NCI-H510A treated with DMSO at 0.1 percent for 48 hours (cell line): Measurements from ENCODE around the gene ZNF468.
"Not testable (repeated sequence)": the region's sequence is repeated elsewhere in the genome, so short reads cannot be mapped to it uniquely, and the experiment has no call there.

Source experiments
- DNase-seq: peaks from one replicate; lab custom pipeline; 2025; lab: John Stamatoyannopoulos, UW

Gene ZNF468

DNA sequence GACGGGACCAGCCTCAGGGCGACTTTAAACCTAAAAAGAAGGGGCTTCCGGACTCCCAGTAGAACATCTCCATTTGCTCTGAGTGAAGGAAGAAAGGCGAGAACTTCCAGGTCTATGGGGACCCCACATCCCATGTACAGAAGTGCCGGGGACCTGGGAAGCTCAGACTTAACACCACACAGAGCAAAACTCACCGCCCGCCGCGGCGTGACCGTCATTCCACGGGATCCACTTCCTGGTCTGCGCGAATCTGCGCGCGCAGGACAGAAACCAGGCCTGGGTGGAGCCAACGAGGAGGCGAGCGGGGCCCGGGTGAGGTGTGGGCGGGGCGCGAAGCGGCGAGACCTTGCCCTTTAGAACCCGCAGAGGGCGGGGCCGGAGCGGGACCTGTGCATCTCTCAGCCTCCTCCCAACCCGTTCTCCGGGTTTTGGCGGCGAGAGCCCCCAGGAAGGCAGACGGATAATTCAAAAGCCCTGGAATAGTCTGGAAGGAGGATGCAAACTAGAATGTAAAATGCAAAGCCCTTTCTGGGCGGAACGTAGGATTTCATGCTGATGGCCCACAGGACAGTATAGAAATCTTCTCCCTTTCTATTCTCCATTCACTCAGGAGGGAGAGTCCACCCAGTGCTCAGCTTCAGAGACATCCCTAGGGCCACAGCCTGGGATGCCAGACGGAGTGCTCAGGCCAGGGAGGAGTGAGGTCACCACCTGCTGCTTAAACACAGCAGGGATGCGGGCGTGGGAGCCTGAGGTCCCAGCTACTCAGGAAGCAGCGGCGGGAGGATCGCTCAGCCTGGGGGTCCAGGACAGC lies at the start of gene ZNF468:
TSS of gene ZNF468 (minus strand) at position 242 of the 814 bp plus-strand sequence. CDS start 3,347 bp downstream, outside the sequence.
- DNase-seq: peak; percentile 23

DNA sequence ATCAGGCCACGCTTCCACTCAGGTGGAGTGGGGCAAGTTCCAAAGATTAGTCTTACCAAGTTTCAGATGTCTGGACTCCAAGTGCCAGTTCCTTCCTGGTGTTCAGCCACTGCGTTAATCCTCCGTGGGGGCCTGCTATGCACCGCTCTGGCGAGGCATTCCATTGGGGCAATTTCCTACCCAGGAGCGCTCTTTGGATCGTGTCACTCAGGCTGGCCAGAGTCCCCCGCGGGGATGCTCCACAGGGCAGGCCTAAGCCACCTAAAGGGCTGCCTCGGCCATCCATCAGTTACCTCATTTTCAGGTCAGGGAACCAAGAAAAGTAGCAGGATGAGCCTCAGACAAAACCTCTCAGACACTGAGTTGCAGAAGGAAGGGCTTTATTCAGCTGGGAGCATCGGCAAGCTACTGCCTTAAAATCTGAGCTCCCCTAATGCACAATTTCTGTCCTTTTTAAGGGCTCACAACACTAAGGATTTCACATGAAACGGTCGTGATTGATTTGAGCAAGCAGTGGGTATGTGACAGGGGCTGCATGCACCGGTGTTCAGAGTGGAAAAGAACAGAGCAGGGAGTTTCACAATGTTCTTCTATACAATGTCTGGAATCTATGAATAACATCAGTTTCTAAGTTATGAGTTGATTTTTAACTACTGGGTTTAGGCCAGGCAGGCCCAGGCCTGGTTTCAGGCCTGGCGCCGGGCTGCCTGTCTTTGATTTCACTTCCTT lies 46.8 kb upstream of the ZNF468 start:
- DNase-seq: not testable (repeated sequence)

DNA sequence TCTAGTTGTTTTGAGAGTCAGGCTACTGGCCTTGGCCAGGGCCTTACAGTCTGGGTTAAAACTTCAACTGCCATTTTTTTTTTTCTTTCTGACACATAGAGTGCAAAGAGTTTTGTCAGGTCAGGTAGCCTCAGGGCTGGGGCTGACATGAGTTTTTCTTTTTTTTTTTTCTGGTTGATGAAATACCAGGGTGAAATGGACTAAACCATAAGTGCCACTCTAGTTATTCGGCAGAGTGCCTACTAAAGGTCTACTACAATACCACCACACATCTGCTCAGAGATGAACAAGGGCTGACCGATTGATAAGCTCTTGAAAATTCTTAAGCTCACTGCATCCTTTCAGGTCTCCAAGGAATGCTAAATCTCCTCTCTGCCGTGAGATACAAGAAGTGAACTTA lies 44.4 kb upstream of the ZNF468 start:
- no peak for DNase-seq

DNA sequence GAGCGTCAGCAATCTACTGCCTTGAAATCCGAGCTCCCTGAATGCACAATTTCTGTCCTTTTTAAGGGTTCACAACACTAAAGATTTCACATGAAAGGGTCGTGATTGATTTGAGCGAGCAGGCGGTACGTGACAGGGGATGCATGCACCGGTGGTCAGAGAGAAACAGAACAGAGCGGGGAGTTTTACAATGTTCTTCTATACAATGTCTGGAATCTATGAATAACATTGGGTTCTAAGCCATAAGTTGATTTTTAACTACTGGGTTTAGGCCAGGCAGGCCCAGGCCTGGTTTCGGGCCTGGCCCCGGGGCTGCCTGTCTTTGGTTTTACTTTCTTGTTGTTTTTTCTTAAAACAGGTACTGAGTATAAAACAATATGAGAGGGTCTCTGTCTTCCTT lies 41.2 kb upstream of the ZNF468 start:
- DNase-seq: not testable (repeated sequence)

GRCh38 chr19:52898101-52898500 lies 40.7 kb upstream of the ZNF468 start:
- no peak for DNase-seq

GRCh38 chr19:52897138-52897935 lies 39.9 kb upstream of the ZNF468 start, which contains the start of gene ZNF320:
TSS of gene ZNF320 (minus strand) at chr19:52897635. CDS start at chr19:52890255, 7,380 bp downstream.
- peak; percentile 7 for DNase-seq

DNA sequence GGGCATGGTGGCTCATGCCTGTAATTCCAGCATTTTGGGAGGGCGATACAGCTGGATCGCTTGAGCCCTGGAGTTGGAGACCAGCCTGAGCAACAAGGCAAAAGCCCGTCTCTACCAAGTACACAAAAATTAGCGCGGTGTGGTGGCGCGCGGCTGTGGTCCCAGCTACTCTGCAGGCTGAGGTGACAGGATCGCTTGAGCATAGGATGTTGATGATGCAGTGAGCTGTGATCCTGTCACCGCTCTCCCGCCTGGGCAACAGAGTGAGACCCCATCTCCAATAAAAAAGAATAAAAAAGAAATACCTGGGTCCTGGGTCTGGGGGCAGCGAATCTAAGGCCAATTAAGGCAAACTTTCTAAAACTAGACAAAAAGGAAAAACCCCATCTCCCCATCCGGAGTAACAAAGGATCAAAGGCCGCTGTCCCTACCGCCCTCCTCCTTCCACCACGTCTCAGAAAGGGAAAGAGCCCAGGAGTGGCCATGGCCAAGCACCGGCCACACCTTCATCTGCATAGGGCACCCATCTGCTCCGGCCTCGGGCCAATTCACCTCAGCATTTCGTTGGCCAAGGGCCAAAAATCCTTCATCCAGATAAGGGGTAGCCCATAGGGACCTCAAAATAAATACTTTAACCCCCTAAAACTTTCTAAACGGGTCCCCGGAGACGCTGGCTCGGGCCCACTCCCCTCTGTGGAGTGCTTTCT lies 39.2 kb upstream of the ZNF468 start:
- no peak for DNase-seq

- no peak for DNase-seq
Observed at GRCh38 chr19:52891336-52891735, 33.9 kb upstream of the ZNF468 start.

DNA sequence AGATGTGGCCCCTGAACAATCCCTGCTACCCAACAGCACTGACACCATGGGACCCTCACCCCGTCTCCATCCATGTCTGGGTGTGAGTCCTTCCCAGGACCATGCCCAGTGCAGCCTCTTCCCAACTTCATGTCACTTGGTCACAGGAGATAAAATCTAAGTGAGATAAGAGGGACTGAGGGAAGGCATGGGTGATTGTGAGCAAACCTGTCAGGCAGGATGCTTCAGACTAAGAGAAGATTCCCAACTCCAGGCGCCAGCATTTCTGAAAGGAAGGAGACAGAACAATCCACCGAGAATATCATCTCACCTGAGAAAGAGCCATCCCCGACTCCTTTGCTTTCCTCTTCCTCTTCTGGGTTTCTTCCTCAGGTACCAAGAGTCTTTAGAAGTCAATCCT lies 32.5 kb upstream of the ZNF468 start:
- no peak for DNase-seq

DNA sequence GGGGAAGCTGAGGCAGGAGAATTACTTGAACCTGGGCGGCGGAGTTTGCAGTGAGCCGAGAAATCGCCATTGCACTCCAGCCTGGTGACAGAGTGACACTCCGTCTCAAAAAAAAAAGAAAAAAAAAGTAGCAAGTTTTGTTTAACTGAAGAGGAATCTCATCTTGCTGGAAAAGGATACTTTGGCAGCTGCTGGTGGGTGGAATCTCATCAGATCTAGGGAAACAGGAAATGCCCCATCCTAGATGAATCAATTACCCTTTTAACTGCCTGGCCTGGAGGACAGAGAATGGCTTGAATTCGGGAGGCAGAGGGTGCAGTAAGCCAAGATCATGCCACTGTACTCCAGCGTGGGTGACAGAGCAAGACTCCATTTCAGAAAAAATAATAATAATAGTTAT lies 31.7 kb upstream of the ZNF468 start:
- DNase-seq: no peak

GRCh38 chr19:52880895-52881389 lies 23.5 kb upstream of the ZNF468 start:
- DNase-seq: no peak

- not testable (repeated sequence) for DNase-seq
Observed at GRCh38 chr19:52872996-52873395, 15.6 kb upstream of the ZNF468 start.

DNA sequence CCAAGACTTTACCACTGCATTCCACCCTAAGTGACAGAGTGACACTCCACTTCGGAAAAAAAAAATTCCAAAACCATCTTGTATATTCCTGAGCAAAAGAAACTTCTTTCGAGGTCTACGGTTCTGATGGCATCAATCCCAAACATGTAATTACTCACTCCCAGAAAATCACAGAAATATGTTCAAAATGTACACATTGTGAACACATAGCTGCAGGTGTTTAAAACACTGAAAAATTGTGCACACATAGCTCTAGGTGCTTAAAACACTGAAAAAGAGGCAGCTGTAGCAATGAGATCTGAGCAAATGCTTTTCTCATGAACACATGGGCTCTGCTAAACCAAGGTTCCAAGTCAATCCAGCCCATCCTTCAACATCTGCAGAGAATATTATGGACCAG lies 14.0 kb upstream of the ZNF468 start:
- no peak for DNase-seq

- not testable (repeated sequence) for DNase-seq
Observed at GRCh38 chr19:52868031-52868430, 10.6 kb upstream of the ZNF468 start.

DNA sequence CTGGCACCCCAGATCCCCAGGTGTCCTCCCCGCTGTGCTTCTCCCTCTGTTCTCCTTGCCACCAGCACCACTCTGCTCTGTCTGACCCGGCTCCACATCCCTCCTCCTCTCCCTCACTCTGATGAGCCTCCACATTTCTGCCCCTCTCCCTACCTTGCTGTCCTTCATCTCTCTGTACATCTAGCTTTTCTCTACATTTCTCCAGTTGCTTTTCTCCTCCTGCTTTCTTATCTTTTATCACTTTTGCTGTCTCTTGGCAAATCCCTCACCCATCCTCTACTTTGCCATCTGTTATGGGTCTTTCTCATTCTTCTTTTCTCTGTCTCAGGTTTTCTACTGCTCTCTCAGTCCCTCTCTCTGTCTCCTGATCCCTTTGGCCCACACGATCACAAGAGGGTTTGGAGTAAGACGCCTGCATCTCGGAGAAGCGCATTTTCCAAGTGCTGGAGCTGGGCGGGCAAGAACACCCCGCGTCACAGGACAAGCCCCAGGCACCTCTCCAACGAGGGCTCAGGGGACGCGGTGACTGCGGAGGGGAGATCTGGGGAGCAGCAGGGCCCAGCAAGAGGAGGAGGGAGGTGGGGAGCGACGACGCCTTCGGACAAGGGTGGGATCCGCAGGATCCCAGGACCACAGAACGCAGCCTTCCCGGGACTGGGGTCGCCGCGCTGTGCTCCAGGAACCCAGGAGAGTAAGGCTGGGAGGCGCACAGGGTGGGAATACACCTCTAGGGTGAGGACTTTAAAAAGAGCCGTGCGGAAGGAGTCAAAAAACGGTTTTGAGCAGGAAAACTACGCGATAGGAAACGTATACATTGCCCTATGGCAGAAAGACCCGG lies 660 bp downstream of the ZNF468 start:
- not testable (repeated sequence) for DNase-seq

DNA sequence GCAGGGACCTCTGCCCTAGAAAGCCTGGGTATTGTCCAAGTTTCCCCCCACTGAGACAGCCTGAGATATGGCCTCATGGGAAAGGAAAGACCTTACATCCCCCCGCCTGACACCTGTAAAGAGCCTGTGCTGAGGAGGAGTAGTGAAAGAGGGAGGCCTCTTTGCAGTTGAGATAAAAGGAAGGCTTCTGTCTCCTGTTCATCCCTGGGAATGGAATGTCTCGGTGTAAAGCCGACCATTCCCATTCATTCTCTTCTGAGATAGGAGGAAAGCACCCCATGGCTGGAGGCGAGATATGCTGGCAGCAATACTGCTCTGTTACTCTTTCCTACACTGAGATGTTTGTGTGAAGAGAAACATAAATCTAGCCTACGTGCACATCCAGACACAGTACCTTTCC lies 10.1 kb downstream of the ZNF468 start:
- DNase-seq: not testable (repeated sequence)

DNA sequence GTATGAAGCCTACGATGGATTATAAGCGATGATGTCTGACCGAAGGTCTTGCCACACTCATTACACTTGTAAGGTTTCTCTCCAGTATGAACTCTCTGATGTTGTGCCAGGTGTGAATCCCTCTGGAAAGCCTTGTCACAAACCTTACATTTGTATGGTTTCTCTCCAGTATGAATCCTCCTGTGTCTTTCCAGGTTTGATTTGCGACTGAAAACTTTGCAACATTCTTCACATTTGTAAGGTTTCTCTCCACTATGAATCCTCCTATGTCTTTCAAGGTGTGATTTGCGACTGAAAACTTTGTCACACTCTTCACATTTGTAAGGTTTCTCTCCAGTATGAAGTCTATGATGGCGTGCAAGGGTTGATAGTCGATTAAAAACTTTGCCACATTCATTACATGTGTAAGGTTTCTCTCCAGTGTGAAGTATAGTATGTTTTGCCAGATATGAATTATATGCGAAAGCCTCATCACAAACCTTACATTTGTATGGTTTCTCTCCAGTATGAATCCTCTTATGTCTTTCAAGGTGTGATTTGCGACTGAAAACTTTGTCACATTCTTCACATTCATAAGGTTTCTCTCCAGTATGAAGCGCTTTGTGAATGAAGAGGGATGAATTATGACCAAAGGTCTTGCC lies 16.5 kb downstream of the ZNF468 start:
- not testable (repeated sequence) for DNase-seq

DNA sequence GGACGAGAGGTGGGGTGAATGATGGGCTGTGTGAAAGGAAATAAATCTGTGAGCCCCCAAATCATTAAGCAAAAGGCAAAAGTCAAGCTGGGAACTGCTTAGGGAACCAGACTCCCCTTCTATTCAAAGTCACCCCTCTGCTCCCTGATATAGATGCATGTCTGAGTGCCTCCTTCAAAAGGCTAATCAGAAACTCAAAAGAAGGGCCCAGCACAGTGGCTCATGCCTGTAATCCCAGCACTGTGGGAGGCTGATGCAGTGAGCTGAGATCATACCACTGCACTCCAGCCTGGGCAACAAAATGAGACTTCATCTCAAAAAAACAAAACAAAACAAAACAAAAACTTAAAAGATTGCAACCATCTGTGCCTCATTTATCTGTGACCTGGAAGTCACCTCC lies 23.1 kb downstream of the ZNF468 start:
- DNase-seq: not testable (repeated sequence)

GRCh38 chr19:52833541-52833940 lies 23.9 kb downstream of the ZNF468 start:
- DNase-seq: not testable (repeated sequence)

DNA sequence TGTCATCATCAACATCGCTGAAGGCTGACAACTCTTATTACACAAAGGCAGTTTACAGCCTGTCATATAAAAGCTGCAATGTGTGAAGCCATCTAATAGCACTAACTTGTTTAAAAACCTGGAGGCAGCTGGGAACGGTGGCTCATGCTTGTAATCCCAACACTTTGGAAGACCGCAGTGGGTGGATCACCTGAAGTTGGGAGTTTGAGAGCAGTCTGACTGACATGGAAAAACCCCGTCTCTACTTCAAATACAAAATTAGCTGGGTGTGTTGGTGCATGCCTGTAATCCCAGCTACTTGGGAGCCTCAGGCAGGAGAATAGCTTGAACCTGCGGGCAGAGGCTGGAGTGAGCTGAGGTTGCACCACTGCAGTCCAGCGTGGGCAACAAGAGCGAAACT lies 27.6 kb downstream of the ZNF468 start:
- DNase-seq: not testable (repeated sequence)
